22Rv1 (cell line): Measurements from ENCODE around the gene ANKRD18B.
"Not testable (repeated sequence)": the region's sequence is repeated elsewhere in the genome, so short reads cannot be mapped to it uniquely, and the experiment has no call there.

Experiments
- H3K27ac ChIP-seq: fragments of 450-650 bp; 2 replicates; pipeline ENCODE4 v1.5.1; 2017
- ZFX ChIP-seq: fragments of 450-650 bp; IDR thresholded peaks from 2 replicates; pipeline ENCODE4 v1.6.1; 2017; ENCODE audit warnings: antibody characterized with exemption, borderline replicate concordance
- TF ChIP-seq, protein P1 (sequence below): fragments of 450-650 bp; IDR thresholded peaks from 2 replicates; pipeline ENCODE4 v1.5.1; 2017; ENCODE audit warnings: mild to moderate bottlenecking

ANKRD18B gene

DNA sequence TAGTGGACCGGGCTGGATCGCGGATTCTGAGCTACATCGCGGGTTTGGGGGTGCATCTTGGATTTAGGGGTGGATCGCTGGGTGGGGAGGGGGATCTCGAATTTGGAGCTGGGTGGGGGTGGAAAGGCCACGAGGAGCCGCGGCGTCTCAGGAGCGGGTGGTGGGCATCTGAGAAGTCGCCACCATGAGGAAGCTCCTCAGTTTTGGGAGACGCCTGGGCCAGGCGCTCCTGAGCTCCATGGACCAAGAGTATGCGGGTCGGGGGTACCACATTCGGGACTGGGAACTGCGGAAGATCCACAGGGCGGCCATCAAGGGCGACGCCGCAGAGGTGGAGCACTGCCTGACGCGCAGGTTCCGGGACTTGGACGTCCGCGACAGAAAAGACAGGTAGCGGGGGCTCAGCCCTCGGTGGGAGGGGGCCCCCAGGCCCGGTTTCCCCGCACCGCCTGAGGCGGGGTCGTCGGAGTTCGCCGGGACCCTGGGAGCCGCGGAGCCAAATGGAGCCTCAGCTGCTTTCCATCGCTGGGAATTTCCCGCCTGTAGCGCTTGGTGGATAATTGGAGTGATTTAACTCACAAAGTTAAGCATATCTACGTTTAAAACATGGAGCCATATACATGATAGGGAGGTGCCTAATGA lies 376 bp downstream of the ANKRD18B start:
- peak overlapping the region; percentile 91 for H3K27ac ChIP-seq
- TF ChIP-seq, protein P1, sequence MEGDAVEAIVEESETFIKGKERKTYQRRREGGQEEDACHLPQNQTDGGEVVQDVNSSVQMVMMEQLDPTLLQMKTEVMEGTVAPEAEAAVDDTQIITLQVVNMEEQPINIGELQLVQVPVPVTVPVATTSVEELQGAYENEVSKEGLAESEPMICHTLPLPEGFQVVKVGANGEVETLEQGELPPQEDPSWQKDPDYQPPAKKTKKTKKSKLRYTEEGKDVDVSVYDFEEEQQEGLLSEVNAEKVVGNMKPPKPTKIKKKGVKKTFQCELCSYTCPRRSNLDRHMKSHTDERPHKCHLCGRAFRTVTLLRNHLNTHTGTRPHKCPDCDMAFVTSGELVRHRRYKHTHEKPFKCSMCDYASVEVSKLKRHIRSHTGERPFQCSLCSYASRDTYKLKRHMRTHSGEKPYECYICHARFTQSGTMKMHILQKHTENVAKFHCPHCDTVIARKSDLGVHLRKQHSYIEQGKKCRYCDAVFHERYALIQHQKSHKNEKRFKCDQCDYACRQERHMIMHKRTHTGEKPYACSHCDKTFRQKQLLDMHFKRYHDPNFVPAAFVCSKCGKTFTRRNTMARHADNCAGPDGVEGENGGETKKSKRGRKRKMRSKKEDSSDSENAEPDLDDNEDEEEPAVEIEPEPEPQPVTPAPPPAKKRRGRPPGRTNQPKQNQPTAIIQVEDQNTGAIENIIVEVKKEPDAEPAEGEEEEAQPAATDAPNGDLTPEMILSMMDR, result no peak
- TF ChIP-seq ZFX, result no peak

DNA sequence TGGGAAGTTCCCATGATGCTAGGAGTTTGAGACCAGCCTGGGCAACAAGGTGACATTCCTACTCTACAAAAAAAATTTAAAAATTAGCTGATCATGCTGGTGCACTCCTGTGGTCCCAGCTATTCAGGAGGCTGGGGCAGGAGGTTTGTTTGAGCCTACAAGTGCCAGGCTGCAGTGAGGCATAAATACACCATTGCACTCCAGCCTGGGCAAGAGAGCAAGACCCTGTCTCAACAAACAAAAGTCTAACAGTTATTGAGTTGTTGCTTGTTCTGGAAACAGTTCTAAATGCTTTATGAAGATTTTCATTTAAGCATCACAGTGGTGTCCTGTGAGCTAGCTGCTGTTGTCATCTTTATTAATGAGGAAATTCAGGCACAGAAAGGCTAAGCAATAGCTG lies 4.0 kb downstream of the ANKRD18B start:
- H3K27ac ChIP-seq, result not testable (repeated sequence)

DNA sequence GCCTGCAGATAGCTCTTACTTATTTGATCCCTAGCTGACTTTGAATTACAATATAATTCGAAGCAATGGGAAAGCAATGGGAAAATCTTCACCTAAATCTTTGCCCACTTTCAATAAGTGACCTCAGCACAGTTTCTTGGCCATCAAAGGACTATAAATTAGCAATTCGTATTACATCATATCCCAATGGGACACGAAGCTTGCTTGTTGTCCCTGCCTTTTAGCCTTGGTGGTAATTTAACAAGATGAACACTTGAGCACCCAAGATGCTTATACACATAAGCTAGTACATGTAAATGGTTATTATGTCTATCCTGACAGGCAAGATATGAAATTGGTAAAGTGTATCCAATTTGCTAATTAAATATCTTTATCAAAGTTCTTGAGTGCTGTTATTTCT lies 9.9 kb downstream of the ANKRD18B start:
- not testable (repeated sequence) for H3K27ac ChIP-seq

DNA sequence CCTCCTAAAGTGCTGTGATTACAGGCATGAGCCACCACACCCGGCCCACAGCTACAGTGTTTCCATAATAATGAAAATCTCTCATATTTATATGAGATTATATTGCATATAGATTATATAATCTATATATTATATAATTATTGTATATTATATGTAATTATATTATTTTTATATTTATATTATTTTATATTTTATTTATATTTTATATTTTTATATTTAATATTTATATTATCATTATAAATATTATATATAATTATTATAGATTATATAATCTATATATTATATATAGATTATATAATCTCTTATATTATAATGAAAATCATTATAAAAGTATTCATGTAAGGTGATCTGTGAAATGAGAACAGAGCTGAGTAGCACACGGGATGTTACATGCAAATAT lies 11.5 kb downstream of the ANKRD18B start:
- no peak overlapping the region for H3K27ac ChIP-seq
- TF ChIP-seq ZFX, result no peak
- TF ChIP-seq, protein P1, result no peak

DNA sequence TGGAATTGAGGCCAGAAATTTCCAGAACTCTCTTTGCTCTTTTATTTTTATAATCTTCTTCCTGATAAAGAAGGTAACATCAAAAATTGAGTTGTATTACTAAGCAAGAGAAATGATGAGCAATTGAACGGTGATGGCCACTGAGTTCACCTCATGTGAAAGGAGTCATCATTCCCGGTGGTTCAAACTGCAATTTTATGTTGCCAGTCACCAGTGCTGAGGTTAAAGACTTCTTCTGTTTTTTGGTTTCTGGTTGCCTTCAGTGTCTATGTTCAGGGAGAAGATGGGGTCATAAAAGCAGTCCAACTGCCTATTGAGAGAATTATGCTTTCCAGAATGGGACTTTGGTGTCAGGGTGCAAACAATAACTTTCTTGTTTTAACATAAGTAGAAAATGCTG lies 19.4 kb downstream of the ANKRD18B start:
- H3K27ac ChIP-seq, result not testable (repeated sequence)

DNA sequence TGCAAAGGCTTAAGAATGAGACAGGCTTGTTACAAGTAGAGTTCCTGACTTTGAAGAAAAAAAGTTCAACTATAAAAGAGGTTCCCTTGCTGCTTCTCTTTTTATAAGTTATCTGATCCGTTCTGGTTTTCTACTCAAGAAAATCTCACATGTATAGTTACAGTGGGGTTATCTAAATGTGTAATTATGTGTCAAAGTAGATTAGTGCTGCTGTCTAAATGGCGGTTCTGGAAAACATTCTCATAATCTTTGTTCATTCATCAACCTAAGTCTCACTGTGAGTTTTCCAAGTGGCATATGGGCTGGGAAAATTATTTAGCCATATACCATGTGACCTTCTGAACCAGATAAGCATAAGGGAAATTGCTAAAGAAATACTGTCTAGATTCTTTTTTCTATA lies 21.7 kb downstream of the ANKRD18B start:
- H3K27ac ChIP-seq, result not testable (repeated sequence)

DNA sequence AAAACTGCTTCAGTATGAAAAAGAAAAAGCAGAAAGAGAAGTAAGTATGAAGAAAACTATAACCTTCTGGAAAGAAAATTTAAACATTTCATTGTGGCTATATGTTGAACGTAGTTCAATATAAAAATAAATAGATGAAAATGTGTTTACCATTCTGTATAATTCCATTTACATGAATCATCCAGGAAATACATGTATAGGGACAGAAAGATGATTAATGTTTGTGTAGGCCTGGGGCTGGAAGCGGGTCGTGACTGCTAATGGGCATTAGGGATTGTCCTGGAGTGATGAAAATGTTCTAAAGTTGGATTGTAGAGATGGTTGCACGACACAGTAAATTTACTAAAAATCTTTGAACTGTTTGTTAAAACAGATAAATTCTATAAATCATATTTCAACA lies 24.8 kb downstream of the ANKRD18B start:
- H3K27ac ChIP-seq, result not testable (repeated sequence)

DNA sequence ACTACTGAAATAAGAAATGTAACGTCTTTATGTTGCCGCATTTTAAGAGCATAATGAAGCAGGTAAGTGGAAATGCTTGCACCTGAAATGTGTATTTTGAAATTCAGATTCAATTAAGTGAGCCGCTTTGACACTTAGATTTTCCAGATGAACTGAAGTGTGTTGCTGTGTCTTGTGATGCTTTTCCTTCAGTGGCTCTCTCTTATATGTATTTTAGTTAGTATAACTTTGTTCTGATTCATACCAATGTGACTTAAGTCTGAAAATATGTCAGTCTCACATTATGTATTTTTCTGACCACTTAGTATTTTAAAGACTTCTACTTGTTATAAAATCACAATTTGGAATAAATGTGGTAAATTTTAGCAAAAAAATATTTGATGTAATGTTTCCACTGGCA lies 25.4 kb downstream of the ANKRD18B start:
- H3K27ac ChIP-seq, result not testable (repeated sequence)

DNA sequence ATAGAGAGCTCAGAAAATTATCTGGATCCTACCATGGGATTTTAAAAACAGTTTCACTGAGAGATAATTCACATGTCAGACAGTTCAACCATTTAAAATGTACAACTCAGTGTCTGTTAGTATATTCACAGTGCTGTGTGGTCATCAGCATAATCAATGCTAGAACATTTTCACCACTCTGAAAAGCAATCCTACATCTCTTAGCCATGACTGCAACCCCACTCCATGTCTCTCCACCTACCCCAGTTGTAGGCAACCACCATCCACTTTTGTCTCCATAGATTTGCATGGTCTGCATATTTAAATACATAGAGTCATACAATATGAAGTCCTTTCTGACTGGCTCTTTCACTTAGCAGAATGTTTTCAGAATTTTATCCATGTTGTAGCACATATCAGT lies 27.1 kb downstream of the ANKRD18B start:
- not testable (repeated sequence) for H3K27ac ChIP-seq

DNA sequence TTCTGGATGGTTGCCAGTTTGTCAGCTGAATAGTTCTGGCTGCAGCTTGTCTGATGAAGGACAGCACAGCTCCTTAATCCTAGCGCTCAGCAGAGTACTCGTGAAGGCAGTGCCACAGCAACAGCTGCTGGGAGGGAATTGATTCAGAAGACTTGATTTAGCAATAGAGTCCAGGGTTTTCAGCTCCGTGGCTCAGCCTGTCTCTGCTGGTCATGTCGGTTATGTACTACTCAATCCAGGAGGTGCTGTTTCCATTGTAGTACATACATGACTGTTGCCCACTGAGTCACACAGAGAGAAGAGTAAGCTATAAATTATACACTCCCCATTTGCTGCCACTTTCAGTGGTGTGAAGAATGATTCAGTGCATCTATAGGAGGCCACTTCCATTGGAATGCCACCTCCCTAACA lies 28.3 kb downstream of the ANKRD18B start:
- not testable (repeated sequence) for H3K27ac ChIP-seq

DNA sequence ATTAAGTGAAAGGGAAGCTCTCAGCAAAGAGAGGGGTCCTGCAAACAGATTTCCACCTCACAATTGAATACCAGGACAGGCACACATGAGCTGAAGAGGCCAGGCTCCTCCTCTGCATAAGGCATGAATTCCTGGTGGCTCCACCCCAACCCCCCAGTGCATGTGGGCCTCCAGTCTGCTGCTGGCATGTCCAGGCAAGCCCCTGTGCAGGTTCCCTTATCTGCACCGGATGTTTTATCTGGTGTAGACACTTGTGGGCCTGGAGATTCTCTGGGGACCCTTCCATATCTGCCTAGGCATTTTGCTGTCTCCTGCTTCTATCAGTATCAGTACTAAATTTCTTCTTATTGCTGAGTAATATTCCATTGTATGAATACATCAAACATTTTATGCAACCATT lies 36.2 kb downstream of the ANKRD18B start:
- H3K27ac ChIP-seq, result not testable (repeated sequence)

DNA sequence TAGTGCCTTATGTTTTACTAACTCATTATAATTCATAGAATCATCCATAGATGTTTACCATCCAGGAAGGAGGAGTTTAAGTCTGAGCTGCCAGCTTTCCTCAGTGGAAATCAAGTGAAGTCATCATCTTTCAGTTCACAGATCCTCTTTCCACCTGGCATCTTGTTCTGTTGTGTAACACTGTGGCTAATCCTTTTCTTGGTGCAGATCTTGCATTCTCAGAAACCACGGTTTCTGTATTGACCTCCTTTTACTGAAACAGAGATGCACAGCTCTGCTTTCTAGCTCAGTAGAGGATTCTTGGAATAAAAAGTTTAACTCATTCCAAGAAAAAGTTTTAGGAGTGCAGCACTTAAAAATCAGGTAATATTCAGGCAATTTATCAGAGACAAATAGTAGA lies 38.1 kb downstream of the ANKRD18B start:
- H3K27ac ChIP-seq, result not testable (repeated sequence)

DNA sequence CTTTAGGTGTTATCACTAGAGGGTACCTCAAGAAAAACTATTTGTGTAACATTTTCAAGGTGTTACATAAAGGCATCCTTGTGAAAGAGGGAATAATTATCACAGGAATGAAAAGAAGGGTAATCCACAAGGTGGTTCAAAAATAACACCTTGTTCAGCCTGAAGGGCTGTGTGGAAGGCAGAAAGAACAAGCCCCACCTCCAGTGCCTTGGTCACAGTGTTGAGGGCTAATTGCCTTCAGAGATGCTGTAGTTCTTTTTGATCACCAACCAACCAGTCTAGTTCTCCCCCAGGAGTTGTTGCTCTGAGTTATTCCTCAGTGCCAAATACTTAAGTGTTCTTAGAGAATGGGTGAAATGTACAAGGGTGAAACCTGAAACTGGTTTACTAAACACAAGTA lies 43.7 kb downstream of the ANKRD18B start:
- not testable (repeated sequence) for H3K27ac ChIP-seq

DNA sequence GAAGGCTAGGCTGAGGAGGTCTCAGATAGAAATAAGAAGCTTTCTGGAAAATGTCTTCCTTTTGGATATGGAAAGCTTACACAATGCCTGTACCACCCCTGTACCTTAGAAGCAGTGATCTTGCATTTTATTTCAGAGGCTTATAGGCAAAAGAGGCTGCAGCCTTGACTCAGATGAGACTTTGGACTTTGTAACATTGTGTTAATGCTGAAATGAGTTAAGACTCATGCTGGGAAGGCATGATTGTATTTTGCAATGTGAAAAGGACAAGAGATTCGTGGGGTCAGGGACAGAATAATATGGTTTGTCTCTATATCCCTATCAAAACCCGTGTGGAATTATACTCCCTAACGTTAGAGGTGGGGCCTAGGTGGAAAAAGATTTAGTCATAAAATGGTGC lies 53.7 kb downstream of the ANKRD18B start:
- H3K27ac ChIP-seq, result not testable (repeated sequence)

DNA sequence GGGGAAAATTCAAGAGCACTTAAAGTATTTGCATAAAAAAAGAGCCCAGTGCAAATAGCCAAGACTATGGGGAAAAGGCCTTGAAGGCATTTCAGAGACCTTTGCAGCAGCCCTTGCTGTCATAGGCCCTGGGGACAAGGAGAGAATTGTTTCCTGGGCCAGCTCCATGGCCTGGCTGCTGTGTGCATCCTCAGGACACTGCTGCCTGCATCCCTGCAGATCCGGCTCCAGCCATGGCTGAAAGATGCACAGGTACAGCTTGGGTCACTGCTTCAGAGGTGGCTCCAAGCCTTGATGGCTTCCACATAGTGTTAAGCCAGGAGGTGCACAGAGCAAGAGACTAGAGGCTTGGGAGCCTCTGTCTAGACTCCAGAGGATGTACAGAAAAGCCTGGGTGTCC lies 55.9 kb downstream of the ANKRD18B start:
- not testable (repeated sequence) for H3K27ac ChIP-seq

DNA sequence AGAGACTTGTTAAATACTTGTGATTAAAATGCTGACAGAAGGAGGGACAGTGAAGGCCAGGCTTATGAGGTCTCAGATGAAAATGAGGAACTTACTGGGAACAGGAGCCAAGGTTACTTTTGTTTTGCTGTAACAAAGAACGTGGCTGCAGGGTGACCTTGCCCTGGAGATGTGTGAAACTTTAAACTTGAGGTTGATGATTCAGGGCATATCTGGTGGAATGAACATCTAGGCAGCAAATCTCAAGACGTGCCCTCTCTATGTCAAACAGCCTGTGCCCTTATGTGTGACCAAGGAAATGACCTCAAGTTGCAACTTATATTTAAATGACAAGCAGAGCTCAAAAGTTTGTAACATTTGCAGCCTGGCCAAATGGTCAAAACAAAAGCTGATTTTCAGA lies 58.6 kb downstream of the ANKRD18B start:
- not testable (repeated sequence) for H3K27ac ChIP-seq

DNA sequence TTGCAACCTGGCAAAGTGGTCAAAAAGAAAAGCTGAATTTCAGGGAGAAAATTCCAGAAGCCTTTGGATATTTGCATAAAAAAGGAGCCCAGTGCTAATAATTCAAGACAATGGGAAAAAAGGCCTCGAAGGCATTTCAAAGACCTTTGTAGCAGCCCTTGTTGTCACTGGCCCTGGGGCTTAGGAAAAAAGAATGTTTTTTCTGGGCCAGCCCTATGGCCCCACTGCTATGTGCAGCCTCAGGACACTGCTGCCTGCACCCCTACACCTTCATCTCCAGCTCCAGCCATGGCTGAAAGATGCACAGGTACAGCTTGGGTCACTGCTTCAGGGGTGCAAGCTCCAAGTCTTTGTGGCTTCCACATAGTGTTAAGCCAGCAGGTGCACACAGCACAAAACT lies 62.1 kb downstream of the ANKRD18B start:
- not testable (repeated sequence) for H3K27ac ChIP-seq

DNA sequence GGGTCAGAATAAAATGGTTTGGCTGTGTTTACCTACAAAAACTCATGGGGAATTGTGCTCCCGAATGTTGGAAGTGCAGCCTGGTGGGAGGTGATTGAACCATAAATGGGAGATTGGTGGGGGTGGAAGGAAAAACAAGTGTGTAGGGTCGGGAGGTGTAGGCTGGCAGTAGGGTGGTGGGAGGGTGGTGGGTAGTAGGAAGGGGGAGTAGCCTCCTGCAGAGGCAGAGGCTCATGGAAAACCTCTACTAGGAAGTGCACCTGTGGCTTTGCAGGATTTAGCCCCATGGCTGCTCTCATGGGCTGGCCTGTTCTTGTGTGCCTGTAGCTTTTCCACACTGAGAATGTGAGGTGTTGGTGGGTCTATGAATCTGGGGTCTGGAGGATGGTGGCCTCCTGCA lies 63.7 kb downstream of the ANKRD18B start:
- H3K27ac ChIP-seq, result not testable (repeated sequence)

DNA sequence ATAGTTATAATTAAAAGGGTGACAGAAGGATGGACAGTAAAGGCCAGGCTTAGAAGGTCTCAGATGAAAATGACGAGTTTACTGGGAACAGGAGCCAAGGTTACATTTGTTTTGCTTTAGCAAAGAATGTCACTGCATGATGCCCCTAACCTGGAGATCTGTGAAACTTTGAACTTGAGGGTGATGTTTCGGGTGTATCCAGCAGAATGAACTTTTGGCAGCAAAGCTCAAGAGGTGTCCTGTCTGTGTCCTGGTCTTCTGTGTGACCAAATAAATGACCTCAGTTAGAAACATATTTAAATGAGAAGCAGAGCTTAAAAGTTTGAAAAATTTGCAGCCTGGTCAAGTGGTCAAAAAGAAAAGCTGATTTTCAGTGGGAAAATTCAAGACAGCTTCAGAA lies 64.8 kb downstream of the ANKRD18B start:
- H3K27ac ChIP-seq, result not testable (repeated sequence)

DNA sequence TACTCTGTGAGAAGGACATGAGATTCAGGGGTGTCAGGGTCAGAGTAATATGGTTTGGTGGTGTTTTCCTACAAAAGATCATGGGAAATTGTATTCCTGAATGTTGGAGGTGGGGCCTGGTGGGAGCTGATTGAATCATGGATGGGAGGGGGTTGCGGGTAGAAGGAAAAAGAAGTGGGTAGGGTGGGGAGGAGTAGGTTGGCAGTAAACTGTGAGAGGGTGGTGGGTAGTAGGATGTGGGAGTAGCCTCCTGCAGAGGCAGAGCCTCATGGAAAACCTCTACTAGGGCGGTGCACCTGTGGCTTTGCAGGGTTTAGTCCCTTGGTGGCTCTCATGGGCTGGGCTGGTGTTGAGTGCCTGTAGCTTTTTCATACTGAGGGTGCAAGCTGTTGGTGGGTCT lies 66.8 kb downstream of the ANKRD18B start:
- H3K27ac ChIP-seq, result not testable (repeated sequence)

DNA sequence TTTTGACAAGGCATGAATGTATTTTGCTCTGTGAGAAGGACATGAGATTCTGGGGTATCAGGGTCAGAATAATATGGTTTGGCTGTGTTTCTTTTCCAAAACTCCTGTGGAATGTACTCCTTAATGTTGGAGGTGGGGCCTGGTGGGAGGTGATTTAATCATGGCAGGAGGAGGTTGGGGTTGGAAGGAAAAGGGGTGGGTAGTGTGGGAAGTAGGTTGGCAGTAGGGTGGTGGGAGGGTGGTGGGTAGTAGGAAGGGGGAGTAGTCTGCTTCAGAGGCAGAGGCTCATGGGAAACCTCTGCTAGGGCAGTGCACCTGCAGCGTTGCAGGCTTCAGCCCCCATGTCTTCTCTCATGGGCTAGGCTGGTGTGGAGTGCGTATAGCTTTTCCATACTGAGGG lies 72.9 kb downstream of the ANKRD18B start:
- not testable (repeated sequence) for H3K27ac ChIP-seq
